B cell (primary cell): Measurements from ENCODE around the gene ATAT1. TPM values are rescaled to one million over a fixed set of nuclear protein-coding genes. Genes with fewer than 3 reads are reported as not detected.
A peak's percentile ranks its signal among the peaks of the same experiment; 100 is the strongest.

Experiments used
- ATAC-seq: fragments of 200-7000 bp; cut with Tn5 transposase; one replicate; pipeline ENCODE4 v1.10.0; 2021; ENCODE audit warnings: low read depth, mild to moderate bottlenecking, moderate number of reproducible peaks, moderate library complexity
- CTCF ChIA-PET: fragments of 350-600 bp; sonication (Branson Sonifier 250); formaldehyde crosslinking; loops from one replicate; lab custom pipeline; 2021; ENCODE audit warnings: antibody characterized with exemption, inconsistent platforms; lab: Charles Lee
- POLR2A ChIA-PET: fragments of 350-600 bp; sonication (Branson Sonifier 250); formaldehyde crosslinking; loops from one replicate; lab custom pipeline; 2021; ENCODE audit warnings: antibody characterized with exemption; lab: Charles Lee
- DNase-seq: peaks from one replicate; pipeline ENCODE4 v3.0.0; 2013
- H2AFZ ChIP-seq: 2 replicates; pipeline ENCODE4 v1.6.1; 2012; ENCODE audit warnings: mild to moderate bottlenecking, low read depth, low read length; ENCODE audit not compliant: insufficient read depth, poor library complexity, severe bottlenecking
- H3K27ac ChIP-seq, 2 donors: 1 replicate in 1 of 2; 2 replicates in 1 of 2; pipeline ENCODE4 v1.5.1; 2012 to 2013; ENCODE audit warnings: low read length in 2 of 2, mild to moderate bottlenecking in 2 of 2, moderate library complexity in 1 of 2
- H3K27me3 ChIP-seq, 4 experiments: fragments of 200-600 bp in 1 of 4; sonication (generic) in 1 of 4; replicated peaks in 1 of 4; 1 replicate in 2 of 4; 2 replicates in 2 of 4; pipeline versions ENCODE4 v1.6.1 to v1.7.0; 2013 to 2016; ENCODE audit warnings: low read length in 3 of 4, mild to moderate bottlenecking in 2 of 4, mixed read lengths in 1 of 4, moderate library complexity in 1 of 4; ENCODE audit not compliant: insufficient read depth in 4 of 4, control insufficient read depth in 3 of 4; ENCODE audit errors: control extremely low read depth in 1 of 4
- H3K36me3 ChIP-seq, 2 experiments: replicated peaks in 1 of 2; 1 replicate in 1 of 2; 2 replicates in 1 of 2; pipeline versions ENCODE4 v1.6.1 to v1.7.1; 2013; ENCODE audit warnings: low read length in 1 of 2; ENCODE audit not compliant: insufficient read depth in 2 of 2, control insufficient read depth in 1 of 2; ENCODE audit errors: control extremely low read depth in 1 of 2, extremely low read depth in 1 of 2
- H3K4me1 ChIP-seq, 2 donors: fragments of 200-600 bp in 1 of 2; sonication (generic) in 1 of 2; 1 replicate in 1 of 2; 2 replicates in 1 of 2; pipeline versions ENCODE4 v1.5.1 to v1.6.1; 2013 to 2017; ENCODE audit warnings: low read length in 2 of 2; ENCODE audit not compliant: control insufficient read depth in 2 of 2, insufficient read depth in 2 of 2
- H3K4me2 ChIP-seq: replicated peaks from 2 replicates; pipeline ENCODE3; 2012; ENCODE audit warnings: mild to moderate bottlenecking, low read depth, low read length; ENCODE audit not compliant: poor library complexity, severe bottlenecking
- H3K4me3 ChIP-seq, 5 experiments: fragments of 200-600 bp in 1 of 5; sonication (generic) in 1 of 5; 1 replicate in 3 of 5; 2 replicates in 2 of 5; pipeline versions ENCODE4 v1.5.1 to v1.7.0; 2011 to 2016; ENCODE audit warnings: low read length in 4 of 5, mild to moderate bottlenecking in 4 of 5, low read depth in 2 of 5, control low read depth in 1 of 5, moderate library complexity in 1 of 5; ENCODE audit not compliant: insufficient read depth in 1 of 5; ENCODE audit errors: control extremely low read depth in 1 of 5, extremely low read depth in 1 of 5
- H3K79me2 ChIP-seq: fragments of 200-600 bp; sonication (generic); one replicate; pipeline ENCODE4 v1.6.0; 2016; ENCODE audit warnings: low read length; ENCODE audit not compliant: control insufficient read depth, insufficient read depth
- H3K9ac ChIP-seq: fragments of 200-600 bp; sonication (generic); 2 replicates; pipeline ENCODE4 v1.6.1; 2017; ENCODE audit warnings: mild to moderate bottlenecking, low read length, moderate library complexity
- H3K9me3 ChIP-seq, 3 donors: one replicate each; pipeline versions ENCODE4 v1.6.1 to v1.7.1; 2013; ENCODE audit warnings: low read length in 2 of 3; ENCODE audit not compliant: control insufficient read depth in 2 of 3, insufficient read depth in 1 of 3; ENCODE audit errors: control extremely low read depth in 1 of 3
- H4K20me1 ChIP-seq: 2 replicates; pipeline ENCODE4 v1.6.0; 2012; ENCODE audit warnings: mild to moderate bottlenecking, low read length; ENCODE audit not compliant: insufficient read depth, control insufficient read depth, poor library complexity, severe bottlenecking
- H3K27ac Mint-ChIP-seq: one replicate; pipeline ENCODE4 v1.8.0; 2021; ENCODE audit warnings: mixed read lengths
- H3K27me3 Mint-ChIP-seq: one replicate; pipeline ENCODE4 v1.8.0; 2021; ENCODE audit warnings: mixed read lengths
- H3K4me1 Mint-ChIP-seq: one replicate; pipeline ENCODE4 v1.8.0; 2021; ENCODE audit warnings: mixed read lengths
- H3K4me3 Mint-ChIP-seq: one replicate; pipeline ENCODE4 v1.8.0; 2021; ENCODE audit warnings: mixed read lengths
- H3K9me3 Mint-ChIP-seq: one replicate; pipeline ENCODE4 v1.8.0; 2022; ENCODE audit warnings: mixed read lengths; ENCODE audit not compliant: insufficient read depth
- EZH2 ChIP-seq: IDR thresholded peaks from 2 replicates; pipeline ENCODE4 v1.6.1; 2012; ENCODE audit warnings: borderline replicate concordance, low read depth, mild to moderate bottlenecking, moderate library complexity, low read length; ENCODE audit not compliant: insufficient read depth, poor library complexity, severe bottlenecking
- WGBS: methylation state at CpG from one replicate; pipeline ENCODE4 v1.1.5; 2013; ENCODE audit warnings: missing lambda C conversion rate; ENCODE audit not compliant: insufficient coverage; 5-methylcytosine and 5-hydroxymethylcytosine counted together
- intact Hi-C: fragments of 100-400 bp; cut with micrococcal nuclease; formaldehyde crosslinking; loops from one replicate; pipeline ENCODE4 v1.10.0; 2022
- polyA plus RNA-seq: library from polyadenylated mRNA; depleted of rRNA; stranded (reverse); fragments of >200 nt; gene quantifications from 2 replicates; pipeline ENCODE4 v1.2.3, GENCODE V29; 2012
- total RNA-seq, 2 donors: library from RNA; stranded (reverse); fragments of 120-200 nt in 1 of 2; gene quantifications; 1 replicate in 1 of 2; 2 replicates in 1 of 2; pipeline versions ENCODE4 v1.2.3 to v1.2.4, GENCODE V29; 2013 to 2022
- TF ChIP-seq, protein P1 (sequence below): fragments of 200-600 bp; IDR thresholded peaks from one replicate; pipeline ENCODE4 v1.8.0; 2022; ENCODE audit warnings: antibody characterized with exemption, mild to moderate bottlenecking

ATAT1 gene
- total and polyA plus RNA-seq, 2 donors (not counting 1 experiment from before 2014, with no cell fraction given): 15.7 to 21.5 TPM

DNA sequence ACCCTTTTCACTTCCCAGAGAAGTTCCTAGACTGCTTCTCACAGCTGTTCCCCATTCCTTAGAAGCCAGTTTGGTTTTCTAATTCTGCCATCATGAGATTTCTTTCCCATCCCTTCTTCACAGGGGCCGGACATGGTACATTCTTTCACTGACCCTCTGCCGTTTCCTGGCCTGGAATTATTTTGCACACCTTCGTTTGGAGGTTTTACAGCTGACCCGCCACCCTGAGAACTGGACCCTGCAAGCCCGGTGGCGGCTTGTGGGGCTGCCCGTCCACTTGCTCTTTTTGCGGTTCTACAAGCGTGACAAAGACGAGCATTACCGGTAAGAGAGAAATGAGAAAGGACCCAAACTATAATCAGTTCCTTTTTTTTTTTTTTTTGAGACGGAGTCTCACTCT lies 24.5 kb downstream of the ATAT1 start:
- peak overlapping the region; percentile 77 for H3K27ac Mint-ChIP-seq
- no peak for DNase-seq
- no peaks in the 10 kb centered on the region for H3K27me3 Mint-ChIP-seq
- no peak overlapping the region for H3K4me2 ChIP-seq
- POLR2A ChIA-PET: no interaction called here
- CTCF ChIA-PET: interaction anchor here (0.9 to 1.5 kb wide), 2 partner anchors 22 to 76 kb away, joined by 3 to 4 read pairs; partner anchors contain the start of gene DHX16
- no peaks in the 10 kb centered on the region for H3K27me3 ChIP-seq
- peaks cover 12 to 18% of the 10 kb centered on the region in 2 donors for H3K4me1 ChIP-seq
- H3K9me3 Mint-ChIP-seq: no peaks in the 10 kb centered on the region
- ATAC-seq: no peak
- no peak for TF ChIP-seq EZH2
- TF ChIP-seq, protein P1, sequence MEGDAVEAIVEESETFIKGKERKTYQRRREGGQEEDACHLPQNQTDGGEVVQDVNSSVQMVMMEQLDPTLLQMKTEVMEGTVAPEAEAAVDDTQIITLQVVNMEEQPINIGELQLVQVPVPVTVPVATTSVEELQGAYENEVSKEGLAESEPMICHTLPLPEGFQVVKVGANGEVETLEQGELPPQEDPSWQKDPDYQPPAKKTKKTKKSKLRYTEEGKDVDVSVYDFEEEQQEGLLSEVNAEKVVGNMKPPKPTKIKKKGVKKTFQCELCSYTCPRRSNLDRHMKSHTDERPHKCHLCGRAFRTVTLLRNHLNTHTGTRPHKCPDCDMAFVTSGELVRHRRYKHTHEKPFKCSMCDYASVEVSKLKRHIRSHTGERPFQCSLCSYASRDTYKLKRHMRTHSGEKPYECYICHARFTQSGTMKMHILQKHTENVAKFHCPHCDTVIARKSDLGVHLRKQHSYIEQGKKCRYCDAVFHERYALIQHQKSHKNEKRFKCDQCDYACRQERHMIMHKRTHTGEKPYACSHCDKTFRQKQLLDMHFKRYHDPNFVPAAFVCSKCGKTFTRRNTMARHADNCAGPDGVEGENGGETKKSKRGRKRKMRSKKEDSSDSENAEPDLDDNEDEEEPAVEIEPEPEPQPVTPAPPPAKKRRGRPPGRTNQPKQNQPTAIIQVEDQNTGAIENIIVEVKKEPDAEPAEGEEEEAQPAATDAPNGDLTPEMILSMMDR: no peak
- peaks cover 0 to 52% of the 10 kb centered on the region in 2 experiments for H3K36me3 ChIP-seq
- H3K79me2 ChIP-seq: peaks cover 23% of the 10 kb centered on the region
- H3K27ac ChIP-seq: peak overlapping the region in 1 of 2 donors; percentile 13
- H4K20me1 ChIP-seq: peaks cover 13% of the 10 kb centered on the region
- no peak overlapping the region for H3K9ac ChIP-seq
- intact Hi-C loops: no loop called here
- H3K4me3 Mint-ChIP-seq: peak overlapping the region; percentile 54
- peaks cover 19% of the 10 kb centered on the region for H3K4me1 Mint-ChIP-seq
- no peak overlapping the region for H3K4me3 ChIP-seq
- no peaks in the 10 kb centered on the region for H3K9me3 ChIP-seq
- WGBS: 55% methylated on average over 8 of the region's 12 CpGs
- H2AFZ ChIP-seq: no peak overlapping the region

DNA sequence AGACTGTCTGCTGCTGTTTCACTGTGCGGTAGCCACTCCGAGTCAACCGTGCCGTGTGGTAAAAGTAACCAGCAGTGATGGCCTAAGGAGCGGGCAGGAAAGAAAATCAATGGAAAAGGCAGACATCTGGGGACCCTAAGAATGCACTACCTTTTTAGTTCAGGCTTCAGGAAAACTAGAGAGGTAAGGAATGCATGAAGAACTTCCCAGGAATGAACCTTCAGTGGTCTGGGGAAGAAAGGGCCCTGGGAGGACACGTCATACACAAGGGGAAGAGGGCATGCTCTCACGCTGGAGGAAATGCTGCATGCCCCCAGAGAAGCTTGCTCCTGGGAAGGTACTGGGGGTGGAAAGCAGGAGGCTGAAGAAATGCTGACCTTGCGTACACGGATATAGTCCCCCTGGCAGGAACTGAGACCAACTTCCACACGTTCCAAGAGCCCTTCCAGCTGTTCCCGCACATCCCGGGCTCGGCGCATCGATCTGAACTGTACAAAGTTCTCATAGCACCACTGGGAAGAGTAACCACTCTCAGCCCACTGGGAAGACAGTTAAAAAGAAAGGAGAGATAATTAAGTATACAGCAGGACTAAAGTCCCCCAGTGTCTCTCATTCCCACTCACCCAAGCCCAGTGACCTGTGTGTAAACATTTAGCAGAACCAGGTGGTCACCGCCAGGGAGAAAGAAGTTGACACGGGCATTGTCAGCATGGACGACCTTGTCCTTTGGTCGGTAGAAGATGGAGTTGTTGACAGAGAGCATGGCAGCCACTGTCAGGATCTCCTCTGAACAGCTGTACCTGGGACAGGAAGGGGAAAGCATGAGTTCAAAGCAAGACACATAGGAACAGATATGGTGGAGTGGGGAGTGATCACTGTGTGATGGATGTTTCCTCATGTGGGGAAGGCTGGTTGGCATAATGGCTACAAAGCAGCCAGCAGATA lies 28.4 kb downstream of the ATAT1 start:
- Histone ChIP-seq H3K27me3 (no peaks in the 10 kb centered on the region), H3K79me2 (peaks cover 5% of the 10 kb centered on the region), H2AFZ (no peak overlapping the region), H3K4me2 (no peak overlapping the region), H3K4me3 (no peak overlapping the region), H4K20me1 (no peaks in the 10 kb centered on the region), H3K9me3 (no peaks in the 10 kb centered on the region), H3K36me3 (peaks cover 2 to 82% of the 10 kb centered on the region in 2 experiments), H3K9ac (no peak overlapping the region), H3K27ac (no peak overlapping the region), H3K4me1 (peaks cover 0 to 5% of the 10 kb centered on the region in 2 donors)
- Mint-ChIP-seq H3K27ac (no peak overlapping the region), H3K4me3 (no peak overlapping the region), H3K4me1 (peaks cover 5% of the 10 kb centered on the region), H3K27me3 (no peaks in the 10 kb centered on the region), H3K9me3 (no peaks in the 10 kb centered on the region)
- WGBS: 97% methylated on average over 19 of the region's 19 CpGs
- CTCF ChIA-PET: interaction anchor here (0.6 kb wide), 1 partner anchor 22 kb away, joined by 3 read pairs; no protein-coding TSS in a partner anchor
- DNase-seq: no peak
- intact Hi-C loops: no loop called here
- POLR2A ChIA-PET: no interaction called here
- TF ChIP-seq, protein P1: no peak
- TF ChIP-seq EZH2: no peak
- ATAC-seq: no peak
